A549 (cell line): ENCODE data around the gene POLR2H. TPM values are rescaled to one million over a fixed set of nuclear protein-coding genes. Genes with fewer than 3 reads are reported as not detected.

Source experiments
- ATAC-seq, 2 experiments: fragments of 200-7000 bp in 1 of 2; fragments of >200 bp in 1 of 2; cut with Nextera tagmentation in 1 of 2; cut with Tn5 transposase in 1 of 2; 3 replicates each; pipeline versions ENCODE4 v1.8.0 to v1.9.1; 2018 to 2020; ENCODE audit warnings: mild to moderate bottlenecking in 1 of 2, moderate library complexity in 1 of 2
- CTCF ChIA-PET: fragments of 300-600 bp; sonication (Branson Sonifier 250); formaldehyde crosslinking; extraction: SDS; loops from one replicate; lab custom pipeline; 2021; ENCODE audit warnings: antibody characterized with exemption, inconsistent platforms; lab: Yijun Ruan, JAX
- POLR2A ChIA-PET: fragments of 350-600 bp; formaldehyde crosslinking; extraction: SDS; loops from one replicate; lab custom pipeline; 2021; ENCODE audit warnings: antibody characterized with exemption, inconsistent platforms; lab: Yijun Ruan, JAX
- DNase-seq, 2 experiments: peaks; one replicate each; pipeline versions ENCODE4 v3.0.0 to v3.0.0-alpha.2; 2011 to 2016; ENCODE audit warnings: low read depth in 1 of 2, low spot score in 1 of 2
- FAIRE-seq: peaks from 2 replicates; lab custom pipeline; 2011; peaks lifted over from hg19 to GRCh38; lab: Jason Lieb, UNC
- H3K27ac ChIP-seq, 2 experiments: fragments of >200 bp; sonication (Bioruptor Twin); formaldehyde crosslinking; 3 replicates each; pipeline ENCODE4 v1.5.1; 2016 to 2017
- H3K4me1 ChIP-seq: fragments of >200 bp; sonication (Bioruptor Twin); formaldehyde crosslinking; 3 replicates; pipeline ENCODE4 v1.6.1; 2016
- H3K4me2 ChIP-seq: fragments of >200 bp; sonication (Bioruptor Twin); formaldehyde crosslinking; 3 replicates; pipeline ENCODE4 v1.6.1; 2016
- H3K4me3 ChIP-seq: fragments of >200 bp; sonication (Bioruptor Twin); formaldehyde crosslinking; 3 replicates; pipeline ENCODE4 v1.5.1; 2016
- H3K9me3 ChIP-seq: fragments of >200 bp; sonication (Bioruptor Twin); formaldehyde crosslinking; 3 replicates; pipeline ENCODE4 v1.6.1; 2016
- BCL3 ChIP-seq: fragments of >200 bp; sonication (Bioruptor Twin); formaldehyde crosslinking; IDR thresholded peaks from 3 replicates; pipeline ENCODE4 v1.6.1; 2016
- CEBPB ChIP-seq, 2 experiments: fragments of >200 bp in 1 of 2; sonication (Bioruptor Twin) in 1 of 2; formaldehyde crosslinking in 1 of 2; IDR thresholded peaks; 2 replicates each; pipeline ENCODE4 v1.6.1; 2012 to 2016
- CHD2 ChIP-seq: fragments of 150-350 bp; IDR thresholded peaks from 2 replicates; pipeline ENCODE4 v1.6.1; 2014; ENCODE audit warnings: low read length; ENCODE audit not compliant: partially characterized antibody
- E2F6 ChIP-seq: IDR thresholded peaks from 2 replicates; pipeline ENCODE4 v1.6.1; 2012; ENCODE audit warnings: low read depth, borderline replicate concordance
- ELK1 ChIP-seq: fragments of 150-350 bp; IDR thresholded peaks from 2 replicates; pipeline ENCODE4 v1.6.1; 2014; ENCODE audit warnings: low read depth, mild to moderate bottlenecking, low read length
- FOSB ChIP-seq: fragments of 250-450 bp; sonication (Bioruptor Pico); IDR thresholded peaks from 2 replicates; pipeline ENCODE4 v1.5.0; 2020; ENCODE audit warnings: mild to moderate bottlenecking, moderate library complexity
- FOXS1 ChIP-seq: fragments of 250-450 bp; sonication (Bioruptor Pico); IDR thresholded peaks from 2 replicates; pipeline ENCODE4 v1.5.0; 2020; ENCODE audit warnings: mild to moderate bottlenecking, moderate library complexity
- HDAC2 ChIP-seq: fragments of 200-600 bp; sonication (generic); IDR thresholded peaks from 2 replicates; pipeline ENCODE4 v1.6.1; 2016
- HOXA7 ChIP-seq: fragments of 250-450 bp; sonication (Bioruptor Pico); IDR thresholded peaks from 2 replicates; pipeline ENCODE4 v1.5.0; 2020; ENCODE audit warnings: mild to moderate bottlenecking, moderate library complexity
- HOXB5 ChIP-seq: fragments of 250-450 bp; sonication (Bioruptor Pico); IDR thresholded peaks from 2 replicates; pipeline ENCODE4 v1.5.0; 2020; ENCODE audit warnings: mild to moderate bottlenecking, moderate library complexity
- JUN ChIP-seq, 2 experiments: fragments of >200 bp; sonication (Bioruptor Twin); formaldehyde crosslinking; IDR thresholded peaks; 2 replicates in 1 of 2; 3 replicates in 1 of 2; pipeline ENCODE4 v1.6.1; 2016 to 2017
- JUNB ChIP-seq: fragments of >200 bp; sonication (Bioruptor Twin); formaldehyde crosslinking; IDR thresholded peaks from 2 replicates; pipeline ENCODE4 v1.6.1; 2016
- MAFK ChIP-seq: fragments of 450-650 bp; IDR thresholded peaks from 2 replicates; pipeline ENCODE4 v1.6.1; 2014; ENCODE audit not compliant: partially characterized antibody
- MAX ChIP-seq: IDR thresholded peaks from 2 replicates; pipeline ENCODE4 v1.6.1; 2012
- MYC ChIP-seq: IDR thresholded peaks from 2 replicates; pipeline ENCODE4 v1.6.1; 2012; ENCODE audit warnings: mild to moderate bottlenecking, inconsistent platforms, low read length, improper control_type of control experiment, borderline replicate concordance
- PBX3 ChIP-seq: IDR thresholded peaks from 2 replicates; pipeline ENCODE4 v1.6.1; 2012
- PHF8 ChIP-seq: fragments of 200-600 bp; sonication (generic); IDR thresholded peaks from 2 replicates; pipeline ENCODE4 v1.6.1; 2016; ENCODE audit warnings: low read depth, mild to moderate bottlenecking, antibody characterized with exemption, moderate library complexity, borderline replicate concordance
- POLR2A ChIP-seq: IDR thresholded peaks from 2 replicates; pipeline ENCODE4 v1.6.1; 2012; ENCODE audit warnings: mild to moderate bottlenecking, low read length
- POLR2AphosphoS2 ChIP-seq: conservative IDR thresholded peaks from 2 replicates; pipeline ENCODE4 v1.6.1; 2012; ENCODE audit warnings: low read length, improper control_type of control experiment, inconsistent platforms
- RARB ChIP-seq: fragments of 250-450 bp; sonication (Bioruptor Pico); IDR thresholded peaks from 2 replicates; pipeline ENCODE4 v1.8.0; 2021; ENCODE audit warnings: mild to moderate bottlenecking, moderate library complexity
- RFX5 ChIP-seq: fragments of 450-650 bp; IDR thresholded peaks from 2 replicates; pipeline ENCODE4 v1.7.1; 2014; ENCODE audit warnings: antibody characterized with exemption, mild to moderate bottlenecking, moderate library complexity
- SMC3 ChIP-seq: fragments of >200 bp; sonication (Bioruptor Twin); formaldehyde crosslinking; IDR thresholded peaks from 3 replicates; pipeline ENCODE4 v1.6.1; 2018; ENCODE audit warnings: inconsistent platforms
- USF2 ChIP-seq: fragments of 450-650 bp; IDR thresholded peaks from 2 replicates; pipeline ENCODE4 v1.6.1; 2014; ENCODE audit warnings: antibody characterized with exemption
- ZFP36 ChIP-seq: fragments of 450-650 bp; IDR thresholded peaks from 2 replicates; pipeline ENCODE4 v1.6.1; 2014; ENCODE audit warnings: borderline replicate concordance; ENCODE audit not compliant: partially characterized antibody
- ZNF302 ChIP-seq: fragments of 250-450 bp; sonication (Bioruptor Pico); IDR thresholded peaks from 2 replicates; pipeline ENCODE4 v1.9.0; 2021; ENCODE audit warnings: inconsistent platforms, mild to moderate bottlenecking, moderate library complexity
- ZSCAN20 ChIP-seq: fragments of 250-450 bp; sonication (Bioruptor Pico); IDR thresholded peaks from 2 replicates; pipeline ENCODE4 v1.8.0; 2022; ENCODE audit warnings: mild to moderate bottlenecking, moderate library complexity
- WGBS: methylation state at CpG from one replicate; pipeline ENCODE4 v1.1.6; 2017; ENCODE audit errors: missing lambda C conversion rate; 5-methylcytosine and 5-hydroxymethylcytosine counted together
- polyA plus RNA-seq, 4 experiments: library from polyadenylated mRNA; depleted of rRNA in 3 of 4; stranded (reverse); fragments of >200 nt; fragmentation: RNase III in 1 of 4; extraction: RNeasy Plus Mini Kit Qiagen cat#74134 plus additional on column Dnase treatment in 1 of 4; gene quantifications; 2 replicates in 3 of 4; 3 replicates in 1 of 4; pipeline ENCODE4 v1.2.3, GENCODE V29; 2011 to 2017

The POLR2H gene
- polyA plus RNA-seq, 2 of the 4 experiments (the other 2 are of a cell fraction), result 104 to 127 TPM

GRCh38 chr3:184335661-184336546 lies 25.6 kb upstream of the POLR2H start:
- peak overlapping the region; percentile 96 for H3K4me2 ChIP-seq
- no peak for FAIRE-seq

GRCh38 chr3:184336547-184337398 lies 24.7 kb upstream of the POLR2H start:
- CTCF ChIA-PET, result interaction anchor here (1.0 to 2.6 kb wide), 4 partner anchors 12 to 31 kb away, joined by 3 to 9 read pairs (median 6); no protein-coding TSS in a partner anchor
- Histone ChIP-seq H3K27ac (peak overlapping the region; percentile 94 to 97), H3K4me1 (peaks cover 43% of the 10 kb centered on the region; the same call in 2 of the 3 replicates), H3K4me3 (peak overlapping the region; percentile 91), H3K9me3 (no peaks in the 10 kb centered on the region), H3K4me2 (peak overlapping the region; percentile 96)
- 51% methylated on average over 11 of the region's 17 CpGs for WGBS
- FAIRE-seq (no peak), DNase-seq (peak in 1 of 2 experiments; percentile 56), ATAC-seq (peak; percentile 7 to 43; a peak in 4 of 6 replicates)
- POLR2A ChIA-PET, result no interaction called here
- TF ChIP-seq HDAC2, result no peak
- no peak for TF ChIP-seq ZNF302 (CRISPR knock-in tag)
- TF ChIP-seq CHD2, result no peak
- no peak for TF ChIP-seq MAFK
- no peak for TF ChIP-seq JUNB
- no peak for TF ChIP-seq ZSCAN20
- no peak for TF ChIP-seq ELK1
- TF ChIP-seq MAX, result no peak
- TF ChIP-seq E2F6, result no peak
- no peak for TF ChIP-seq JUN (IDR thresholded peaks at IDR 0.05)
- no peak for TF ChIP-seq ZFP36
- TF ChIP-seq SMC3, result no peak
- TF ChIP-seq RFX5, result no peak
- no peak for TF ChIP-seq HOXB5 (CRISPR knock-in tag)
- TF ChIP-seq POLR2A, result no peak

More at GRCh38 chr3:184335661-184336546, 25.6 kb upstream of the POLR2H start:
- peak overlapping the region; percentile 94 to 97 for H3K27ac ChIP-seq
- DNase-seq (peak; percentile 50 to 82), ATAC-seq (peak; percentile 58 to 73)
- CTCF ChIA-PET, result interaction anchor here (0.7 to 0.9 kb wide), 2 partner anchors 10 to 26 kb away, joined by 3 read pairs; partner anchors contain the start of genes CLCN2 and POLR2H
- peak overlapping the region; percentile 91 for H3K4me3 ChIP-seq
- POLR2A ChIA-PET, result no interaction called here
- WGBS, result 11% methylated on average over 17 of the region's 77 CpGs
- peaks cover 52% of the 10 kb centered on the region; the same call in 2 of the 3 replicates for H3K4me1 ChIP-seq
- TF ChIP-seq POLR2AphosphoS2 (peak; percentile 94), HOXA7 (CRISPR knock-in tag) (peak; percentile 60; the same call in 1 of the 2 replicates), FOSB (CRISPR knock-in tag) (peak; percentile 78), MYC (0 out of 2 replicates have a peak, but pooled peaks have one; percentile 20), BCL3 (peak; percentile 24; the same call in 1 of the 3 replicates), USF2 (no peak), HOXB5 (CRISPR knock-in tag) (peak; percentile 32; the same call in 1 of the 2 replicates), POLR2A (peak; percentile 24; the same call in 1 of the 2 replicates), RARB (no peak), JUN (IDR thresholded peaks at IDR 0.05) (peak in 1 of 2 experiments; percentile 81; a peak in 3 of 5 replicates), FOXS1 (CRISPR knock-in tag) (no peak), PHF8 (peak; percentile 40; the same call in 1 of the 2 replicates), CEBPB (IDR thresholded peaks at IDR 0.05) (no peak), MAX (peak; percentile 20), PBX3 (peak; percentile 84)
- TF ChIP-seq, all 56 proteins: peak for 11
- H3K9me3 ChIP-seq, result no peaks in the 10 kb centered on the region
